Stimulated activated CD4-positive, alpha-beta T cell treated with anti-CD3 and anti-CD28 coated beads, Interleukin-1b, Interleukin-23, amount 100 ng/mL, for 24 hours (primary cell): ENCODE results near the gene NAXD.
A peak's percentile ranks its signal among the peaks of the same experiment; 100 is the strongest.
"Not testable (repeated sequence)": the region's sequence is repeated elsewhere in the genome, so short reads cannot be mapped to it uniquely, and the experiment has no call there.

Experiments used
- DNase-seq, 4 experiments: peaks; one replicate each; pipeline ENCODE4 v3.0.0-alpha.2; 2020; ENCODE audit warnings: low read depth in 4 of 4, low spot score in 1 of 4

The NAXD gene

GRCh38 chr13:110593430-110594130, 21.8 kb upstream of the NAXD start:
- DNase-seq = no peak

- no peak for DNase-seq
Observed at GRCh38 chr13:110597041-110597689, 18.2 kb upstream of the NAXD start.

- DNase-seq = no peak
Observed at GRCh38 chr13:110600261-110600819, 15.0 kb upstream of the NAXD start.

- no peak for DNase-seq
Observed at GRCh38 chr13:110600980-110601379, 14.4 kb upstream of the NAXD start.

- DNase-seq = no peak
Observed at GRCh38 chr13:110605132-110605531, 10.2 kb upstream of the NAXD start.

- DNase-seq = not testable (repeated sequence)
Observed at GRCh38 chr13:110606281-110606680, 9.1 kb upstream of the NAXD start.

GRCh38 chr13:110607675-110608224, 7.6 kb upstream of the NAXD start:
- no peak for DNase-seq

- no peak for DNase-seq
Observed at GRCh38 chr13:110610955-110611595, 4.3 kb upstream of the NAXD start.

GRCh38 chr13:110615005-110615321, 382 bp upstream of the NAXD start:
- DNase-seq = no peak

GRCh38 chr13:110616103-110617101, 1.1 kb downstream of the NAXD start:
- DNase-seq = peak in 2 of 4 experiments; percentile 4 to 26

GRCh38 chr13:110617321-110618072, 2.2 kb downstream of the NAXD start:
- no peak for DNase-seq

- no peak for DNase-seq
Observed at GRCh38 chr13:110618167-110618566, 2.8 kb downstream of the NAXD start.

GRCh38 chr13:110618780-110619179, 3.4 kb downstream of the NAXD start:
- DNase-seq = no peak

GRCh38 chr13:110620596-110620995, 5.3 kb downstream of the NAXD start:
- DNase-seq = no peak

GRCh38 chr13:110624766-110625756, 9.7 kb downstream of the NAXD start:
- no peak for DNase-seq

GRCh38 chr13:110625771-110626321, 10.5 kb downstream of the NAXD start:
- DNase-seq = no peak

- DNase-seq = no peak
Observed at GRCh38 chr13:110626521-110626920, 11.2 kb downstream of the NAXD start.

- DNase-seq = no peak
Observed at GRCh38 chr13:110627351-110627750, 12.0 kb downstream of the NAXD start.
